Suppressor macrophage treated with lipopolysaccharide for 4 hours (primary cell): Measurements from ENCODE around the gene RFC4.
"Not testable (repeated sequence)": the region's sequence is repeated elsewhere in the genome, so short reads cannot be mapped to it uniquely, and the experiment has no call there.

Experiments
- DNase-seq: peaks from one replicate; pipeline ENCODE4 v3.0.0-alpha.2; 2020

RFC4 gene

DNA sequence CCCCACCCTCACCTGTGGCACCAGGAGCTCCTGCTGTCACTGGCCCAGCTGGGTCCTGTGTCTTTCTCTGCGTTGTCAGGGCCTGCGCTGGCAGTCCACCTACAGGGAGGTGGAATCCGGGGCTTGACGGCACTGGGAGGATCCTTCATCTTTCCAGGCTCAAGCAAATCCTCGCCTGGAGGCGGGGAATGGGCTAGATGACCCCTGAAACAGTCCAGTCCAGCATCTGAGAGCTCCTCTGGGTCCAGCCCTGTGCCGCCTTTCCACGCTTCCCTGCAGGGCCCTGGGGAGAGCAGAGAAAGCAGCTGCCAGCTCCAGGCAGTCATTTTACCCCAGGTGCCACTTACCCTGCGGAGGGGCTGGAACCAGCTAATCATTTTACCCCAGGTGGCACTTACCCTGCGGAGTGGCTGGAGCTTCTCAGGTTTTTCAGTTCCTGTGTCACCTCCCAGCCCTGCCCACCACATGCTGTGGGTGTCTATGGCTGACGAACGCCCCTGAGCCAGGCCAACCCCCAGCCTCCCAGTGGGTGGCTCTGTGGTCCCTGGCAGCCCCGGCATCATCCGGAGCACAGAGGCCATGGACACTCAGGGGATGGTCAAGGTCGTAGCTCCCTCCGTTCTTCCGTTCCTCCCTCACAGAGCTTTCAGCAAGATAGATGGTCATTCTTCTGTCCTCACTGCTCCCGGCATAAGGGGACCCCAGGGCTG, 18.3 kb upstream of the RFC4 start:
- DNase-seq: no peak

DNA sequence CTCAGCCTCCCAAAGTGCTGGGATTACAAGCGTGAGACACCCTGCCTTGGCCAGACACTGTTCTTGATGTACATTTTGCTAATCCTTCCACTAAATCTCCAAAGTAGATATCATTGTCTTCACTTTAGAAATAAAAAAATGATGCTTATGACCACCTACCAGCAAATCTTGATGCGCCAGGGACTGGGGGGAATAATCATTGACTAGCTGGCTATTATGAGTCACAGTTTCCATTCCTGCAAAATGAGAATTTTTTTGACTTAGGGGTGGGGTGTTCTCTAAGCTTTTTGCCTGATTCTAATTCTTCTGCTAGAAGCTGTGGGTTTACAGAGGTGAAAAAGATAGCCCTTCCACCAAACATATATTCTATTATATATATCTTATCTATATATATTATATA, 17.1 kb upstream of the RFC4 start:
- DNase-seq: no peak

DNA sequence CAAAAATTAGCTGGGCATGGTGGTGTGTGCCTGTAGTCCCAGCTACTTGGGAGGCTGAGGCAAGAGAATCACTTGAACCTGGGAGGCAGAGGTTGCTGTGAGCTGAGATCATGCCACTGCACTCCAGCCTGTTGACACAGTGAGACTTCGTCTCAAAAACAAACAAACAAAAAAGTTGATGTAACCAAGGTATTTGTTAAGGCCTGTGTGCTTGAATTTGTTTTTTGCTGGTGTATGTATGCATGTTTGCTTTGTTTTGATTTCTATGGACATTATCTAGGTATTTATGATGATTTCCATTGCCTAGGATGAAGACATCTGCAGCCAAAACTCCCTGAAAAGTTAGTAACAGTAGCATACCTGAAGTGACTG, 16.1 kb upstream of the RFC4 start:
- DNase-seq: not testable (repeated sequence)

DNA sequence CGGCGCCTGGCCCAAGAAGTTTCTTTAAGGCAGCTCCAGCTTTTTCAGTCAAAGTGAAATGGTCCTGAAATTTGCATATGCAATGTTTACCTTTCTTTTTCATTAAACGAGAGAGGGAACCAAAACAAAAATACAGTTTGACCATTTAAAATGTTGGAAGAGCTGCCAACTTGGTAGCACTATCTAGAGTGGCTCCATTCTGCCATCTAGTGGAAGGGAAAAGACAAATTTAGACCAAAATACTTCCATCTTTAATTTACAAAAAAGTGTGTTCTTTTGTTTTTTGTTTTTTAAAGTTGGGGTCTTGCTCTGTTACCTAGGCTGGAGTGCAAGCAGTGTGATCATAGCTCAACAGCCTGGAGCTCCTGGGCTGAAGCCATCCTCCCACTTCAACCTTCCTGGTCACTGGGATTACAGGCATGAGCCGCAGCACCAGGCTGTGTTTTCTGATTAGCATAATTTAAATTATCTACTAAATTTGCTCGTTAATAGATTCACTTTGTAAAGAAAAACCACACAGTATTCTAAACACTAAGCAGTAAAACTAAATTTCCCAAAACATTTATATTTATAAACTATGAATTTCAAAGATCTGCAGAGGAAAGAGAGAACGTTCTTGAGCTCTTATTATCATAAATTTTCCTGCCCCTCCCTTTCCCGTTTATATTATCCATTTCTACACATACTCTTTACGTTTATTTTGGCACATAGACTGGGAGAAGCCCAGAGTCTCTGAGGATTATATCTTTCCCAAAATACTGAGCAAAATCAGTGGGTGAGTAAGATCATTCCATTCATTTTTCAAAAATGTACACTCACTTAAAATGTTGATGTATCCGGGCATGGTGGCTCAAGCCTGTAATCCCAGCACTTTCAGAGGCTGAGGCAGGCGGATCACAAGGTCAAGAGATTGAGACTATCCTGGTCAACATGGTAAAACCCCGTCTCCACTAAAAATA, 15.4 kb upstream of the RFC4 start:
- DNase-seq: peak; percentile 81

DNA sequence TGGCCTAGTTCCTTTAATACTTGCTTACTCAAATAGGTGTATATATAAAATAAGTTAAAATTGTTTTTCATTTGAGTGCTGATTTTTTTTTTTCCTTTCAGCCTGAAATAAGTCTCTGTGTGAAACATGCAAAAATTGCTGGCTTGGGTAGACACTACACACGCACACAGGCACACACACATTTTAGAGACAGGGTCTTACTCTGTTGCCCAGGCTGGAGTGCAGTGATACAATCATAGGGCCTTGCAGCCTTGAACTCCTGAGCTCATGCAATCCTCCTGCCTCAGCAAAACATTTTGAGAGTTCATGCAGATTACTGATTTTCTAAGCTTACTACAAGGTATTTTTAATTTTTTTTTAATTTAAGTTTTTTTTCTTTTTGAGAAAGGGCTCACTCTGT, 12.7 kb upstream of the RFC4 start:
- DNase-seq: no peak

DNA sequence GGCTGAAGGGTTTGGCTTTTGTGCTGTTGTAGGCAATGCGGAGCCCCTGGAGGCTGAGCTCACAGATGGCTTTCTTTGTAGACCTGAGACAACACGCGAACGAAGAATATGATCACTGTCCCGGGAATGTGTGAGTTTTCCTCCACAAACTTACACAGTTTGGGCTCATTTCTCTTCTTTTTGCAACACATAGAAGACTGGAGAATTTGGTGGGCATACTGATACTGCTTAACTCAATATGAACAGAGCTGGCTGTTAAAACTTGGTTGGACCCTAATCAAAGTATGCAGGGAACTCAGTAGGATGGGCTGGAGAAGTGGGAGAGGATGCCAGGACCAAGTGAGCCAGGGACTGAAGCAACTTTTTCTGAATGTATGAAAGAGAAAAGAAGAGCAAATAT, 12.2 kb upstream of the RFC4 start:
- DNase-seq: no peak

DNA sequence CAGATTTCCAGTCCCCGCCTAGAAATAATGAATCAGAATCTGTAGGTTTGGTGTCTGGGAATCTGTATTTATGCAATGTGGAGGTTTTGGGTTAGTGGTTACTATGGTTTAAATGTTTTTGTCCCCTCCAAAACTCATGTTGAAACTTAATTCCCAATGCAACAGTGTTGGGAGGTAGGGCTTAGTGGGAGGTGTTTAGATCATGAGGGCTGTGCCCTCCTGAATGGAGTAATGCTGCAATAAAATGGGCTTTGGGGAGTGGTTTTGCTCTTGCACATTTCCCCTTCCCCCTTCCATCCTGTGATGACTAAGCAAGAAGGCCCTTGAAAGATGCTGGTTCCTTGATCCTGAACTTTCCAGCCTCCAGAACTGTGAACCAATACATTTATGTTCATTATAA, 9.2 kb upstream of the RFC4 start:
- DNase-seq: peak; percentile 65

DNA sequence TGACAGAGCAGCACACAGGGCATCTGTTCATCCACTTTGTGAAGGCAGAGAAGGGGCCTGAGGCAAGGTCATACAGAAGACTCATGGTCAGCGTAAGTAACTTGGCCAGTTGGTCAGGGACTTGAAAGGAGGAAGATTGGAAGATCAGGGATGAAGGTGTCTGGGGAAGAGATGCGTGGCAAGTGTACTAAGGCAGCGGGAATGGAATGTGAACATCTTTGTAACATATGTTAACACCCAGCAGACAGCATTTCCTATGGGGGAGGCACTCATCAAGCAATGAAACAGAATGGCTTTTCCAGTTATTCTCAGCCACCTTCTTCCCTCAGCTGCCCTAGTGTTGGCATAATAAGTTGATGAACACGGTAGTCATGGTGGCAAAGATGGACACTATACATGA, 7.8 kb upstream of the RFC4 start:
- no peak for DNase-seq

DNA sequence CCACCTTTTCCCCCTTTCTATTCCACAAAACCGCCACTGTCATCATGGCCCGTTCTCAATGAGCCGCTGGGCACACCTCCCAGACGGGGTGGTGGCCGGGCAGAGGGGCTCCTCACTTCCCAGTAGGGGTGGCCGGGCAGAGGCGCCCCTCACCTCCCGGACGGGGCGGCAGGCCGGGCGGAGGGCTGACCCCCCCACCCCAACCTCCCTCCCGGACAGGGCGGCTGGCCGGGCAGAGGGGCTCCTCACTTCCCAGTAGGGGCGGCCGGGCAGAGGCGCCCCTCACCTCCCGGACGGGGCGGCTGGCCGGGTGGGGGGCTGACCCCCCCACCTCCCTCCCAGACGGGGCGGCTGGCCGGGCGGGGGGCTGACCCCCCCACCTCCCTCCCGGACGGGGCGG, 5.0 kb upstream of the RFC4 start:
- not testable (repeated sequence) for DNase-seq

DNA sequence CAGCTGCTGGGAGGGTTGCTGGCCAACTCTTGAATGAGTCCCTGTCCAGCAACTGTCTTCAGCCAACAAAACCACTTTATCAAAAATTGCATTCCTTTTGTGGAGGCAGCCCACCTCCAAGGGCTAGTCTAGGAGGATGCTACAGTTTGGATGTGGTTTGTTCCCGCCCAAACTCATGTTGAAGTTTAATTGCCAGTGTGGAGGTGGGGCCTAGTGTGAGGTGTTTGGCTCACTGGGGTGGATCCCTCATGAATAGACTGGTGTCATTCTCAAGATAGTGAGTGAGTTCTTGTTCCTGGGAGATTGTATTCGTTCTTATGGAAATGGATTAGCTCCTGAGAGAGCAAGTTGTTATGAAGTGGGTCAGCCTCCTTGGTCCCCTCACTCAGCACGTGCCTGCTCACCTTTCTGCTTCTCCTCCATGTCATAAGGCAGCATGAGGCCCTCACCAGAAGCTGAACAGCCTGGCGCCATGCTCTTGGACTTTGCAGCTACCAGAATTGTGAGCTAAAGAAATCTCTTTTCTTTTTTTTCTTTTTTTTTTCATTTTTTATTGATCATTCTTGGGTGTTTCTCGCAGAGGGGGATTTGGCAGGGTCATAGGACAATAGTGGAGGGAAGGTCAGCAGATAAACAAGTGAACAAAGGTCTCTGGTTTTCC, 4.2 kb upstream of the RFC4 start:
- no peak for DNase-seq

- no peak for DNase-seq
These were observed 949 bp upstream of the RFC4 start for GRCh38 chr3:186807231-186807630.

DNA sequence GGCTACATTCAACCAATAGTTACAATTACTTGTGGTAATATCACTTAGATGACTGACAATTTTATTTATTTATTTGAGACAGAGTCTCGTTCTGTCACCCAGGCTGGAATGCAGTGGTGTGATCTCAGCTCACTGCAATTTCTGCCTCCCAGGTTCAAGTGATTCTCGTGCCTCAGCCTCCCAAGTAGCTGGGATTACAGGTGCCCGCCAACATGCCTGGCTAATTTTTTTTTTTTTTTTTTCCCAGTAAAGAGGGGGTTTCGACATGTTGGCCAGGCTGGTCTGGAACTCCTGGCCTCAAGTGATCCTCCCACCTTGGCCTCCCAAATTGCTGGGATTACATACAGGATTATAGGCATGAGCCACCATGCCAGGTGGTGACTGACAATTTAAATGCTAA, 2.8 kb downstream of the RFC4 start:
- not testable (repeated sequence) for DNase-seq

GRCh38 chr3:186802701-186803100, 3.6 kb downstream of the RFC4 start:
- no peak for DNase-seq

- DNase-seq: no peak
These were observed 6.0 kb downstream of the RFC4 start for GRCh38 chr3:186800285-186800684.

DNA sequence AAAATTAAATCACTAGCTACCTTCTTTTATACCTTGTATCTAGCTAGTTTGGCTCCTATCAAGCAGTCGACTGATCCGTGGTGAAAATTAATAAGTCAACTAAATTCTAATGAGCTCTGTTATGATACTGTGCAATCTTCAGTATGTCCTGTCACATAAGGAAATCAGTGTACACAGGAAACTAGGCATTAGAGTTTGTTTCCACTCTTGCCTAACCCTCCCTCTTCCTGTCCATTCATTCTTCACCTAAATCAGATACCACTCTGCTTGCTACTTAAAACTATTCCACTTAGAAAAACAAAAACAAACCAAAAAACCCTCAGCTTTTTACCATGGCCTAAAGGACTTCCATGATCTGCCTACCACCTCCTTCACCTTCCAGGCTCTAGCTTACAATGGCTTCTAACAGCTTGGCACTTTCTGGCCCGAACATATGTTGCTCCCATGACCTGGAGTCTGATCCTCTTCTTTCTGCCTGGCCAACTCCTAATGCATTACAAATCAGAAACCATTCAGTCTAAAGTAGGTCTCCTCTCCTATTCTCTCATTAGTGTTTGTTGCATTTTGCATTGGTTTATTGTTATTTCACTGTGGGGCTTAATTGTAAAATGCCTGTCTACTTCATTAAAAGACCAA, 7.9 kb downstream of the RFC4 start:
- no peak for DNase-seq

GRCh38 chr3:186790261-186790981, 15.9 kb downstream of the RFC4 start:
- DNase-seq: no peak

- no peak for DNase-seq
These were observed 16.6 kb downstream of the RFC4 start for GRCh38 chr3:186789554-186790260.

GRCh38 chr3:186788482-186789370, 17.6 kb downstream of the RFC4 start:
- DNase-seq: no peak

GRCh38 chr3:186787642-186788481, 18.4 kb downstream of the RFC4 start:
- DNase-seq: no peak

DNA sequence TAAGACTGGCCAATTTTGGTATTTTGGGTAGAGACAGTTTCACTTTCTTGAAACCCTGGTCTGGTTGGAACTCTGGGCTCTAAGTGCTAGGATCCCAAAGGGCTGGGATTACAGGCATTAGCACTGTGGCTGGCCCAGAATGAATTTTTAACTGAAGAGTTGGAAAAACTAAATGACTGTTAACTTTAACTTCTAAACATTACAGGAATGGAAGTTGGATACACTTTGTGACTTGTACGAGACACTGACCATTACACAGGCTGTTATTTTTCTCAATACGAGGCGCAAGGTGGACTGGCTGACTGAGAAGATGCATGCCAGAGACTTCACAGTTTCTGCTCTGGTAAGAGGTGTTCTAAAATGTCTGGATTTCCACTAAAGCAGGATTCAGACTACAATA, 19.4 kb downstream of the RFC4 start:
- no peak for DNase-seq
